GM10248 (cell line): ENCODE measurements around the gene ZMYND15.

Experiments
- CTCF ChIA-PET: fragments of 300-600 bp; sonication (Branson Sonifier 250); formaldehyde crosslinking; extraction: SDS; loops from one replicate; lab custom pipeline; 2021; ENCODE audit warnings: antibody characterized with exemption; lab: Yijun Ruan, JAX
- POLR2A ChIA-PET: fragments of 350-650 bp; sonication (Branson Sonifier 250); formaldehyde crosslinking; extraction: SDS; loops from one replicate; lab custom pipeline; 2020; ENCODE audit warnings: antibody characterized with exemption; lab: Yijun Ruan, JAX
- DNase-seq: peaks from one replicate; pipeline ENCODE4 v3.0.0; 2012; ENCODE audit errors: extremely low spot score
- CTCF ChIP-seq: IDR thresholded peaks from 2 replicates; pipeline ENCODE4 v1.5.1; 2012; ENCODE audit warnings: mild to moderate bottlenecking, low read depth; ENCODE audit errors: extremely low read depth, missing control alignments, control extremely low read depth

The ZMYND15 gene

DNA sequence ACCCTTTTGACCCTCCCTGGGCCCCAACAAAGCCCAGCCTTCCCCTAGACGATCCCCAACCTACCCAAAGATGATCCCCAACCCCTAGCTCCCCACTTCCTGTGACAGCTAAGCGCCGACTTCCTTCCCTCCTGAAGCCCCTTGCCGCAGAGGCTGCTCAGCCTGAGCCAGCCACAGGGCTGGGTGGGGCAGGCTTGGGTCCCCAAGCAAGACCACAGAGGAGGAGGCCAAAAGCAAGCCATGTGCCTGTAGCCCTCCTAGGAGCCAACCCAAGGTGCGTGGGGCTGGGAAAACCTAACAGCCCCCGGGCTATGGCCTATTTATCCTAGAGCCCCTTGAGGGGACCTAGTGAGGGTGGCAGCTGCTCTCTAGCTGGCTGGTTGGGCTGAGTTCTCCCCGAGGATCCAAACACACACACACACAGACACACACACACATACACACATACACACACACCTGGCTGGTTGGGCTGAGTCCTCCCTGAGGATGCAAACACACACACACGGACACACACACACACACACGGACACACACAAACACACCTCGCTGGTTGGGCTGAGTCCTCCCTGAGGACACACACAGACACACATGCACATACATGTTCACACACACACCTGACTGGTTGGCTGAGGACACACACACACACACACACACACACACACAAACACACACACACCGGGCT is 24.4 kb upstream of the ZMYND15 start:
- CTCF ChIA-PET: interaction anchor here (0.9 to 1.1 kb wide), 2 partner anchors 75 to 148 kb away, joined by 3 read pairs; no protein-coding TSS in a partner anchor
- DNase-seq: no peak
- TF ChIP-seq CTCF: no peak
- POLR2A ChIA-PET: no interaction called here

DNA sequence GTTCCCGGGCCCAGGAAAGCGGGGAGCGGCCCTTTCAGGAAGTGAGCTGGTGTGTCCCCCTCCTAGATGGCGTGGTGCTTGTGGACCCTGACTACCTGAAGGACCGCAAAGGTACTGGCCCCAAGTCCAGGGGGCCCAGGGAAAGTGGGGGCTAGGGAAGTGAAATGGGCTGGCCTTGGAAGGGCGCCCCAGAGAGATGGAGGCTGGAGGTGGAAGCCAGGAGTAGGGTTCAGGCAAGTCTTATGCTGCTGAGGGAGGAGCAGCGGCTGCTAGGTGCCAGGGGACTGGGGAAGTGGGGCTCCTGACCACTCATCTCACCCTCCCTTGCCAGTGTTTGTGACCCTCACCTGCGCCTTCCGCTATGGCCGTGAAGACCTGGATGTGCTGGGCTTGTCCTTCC is 23.6 kb upstream of the ZMYND15 start:
- DNase-seq: no peak
- no peak for TF ChIP-seq CTCF
- CTCF ChIA-PET: no interaction called here
- POLR2A ChIA-PET: no interaction called here

- no peak for TF ChIP-seq CTCF
Measured at GRCh38 chr17:4717791-4718190, 21.8 kb upstream of the ZMYND15 start.

GRCh38 chr17:4718276-4718675 is 21.4 kb upstream of the ZMYND15 start:
- no peak for TF ChIP-seq CTCF
- ChIA-PET CTCF (no interaction called here), POLR2A (no interaction called here)
- DNase-seq: no peak

More at GRCh38 chr17:4717791-4718190, 21.8 kb upstream of the ZMYND15 start:
- no peak for DNase-seq
- ChIA-PET CTCF (no interaction called here), POLR2A (no interaction called here)

- POLR2A ChIA-PET: no interaction called here
- no peak for TF ChIP-seq CTCF
- DNase-seq: no peak
- CTCF ChIA-PET: no interaction called here
Measured at GRCh38 chr17:4719146-4719545, 20.5 kb upstream of the ZMYND15 start.

DNA sequence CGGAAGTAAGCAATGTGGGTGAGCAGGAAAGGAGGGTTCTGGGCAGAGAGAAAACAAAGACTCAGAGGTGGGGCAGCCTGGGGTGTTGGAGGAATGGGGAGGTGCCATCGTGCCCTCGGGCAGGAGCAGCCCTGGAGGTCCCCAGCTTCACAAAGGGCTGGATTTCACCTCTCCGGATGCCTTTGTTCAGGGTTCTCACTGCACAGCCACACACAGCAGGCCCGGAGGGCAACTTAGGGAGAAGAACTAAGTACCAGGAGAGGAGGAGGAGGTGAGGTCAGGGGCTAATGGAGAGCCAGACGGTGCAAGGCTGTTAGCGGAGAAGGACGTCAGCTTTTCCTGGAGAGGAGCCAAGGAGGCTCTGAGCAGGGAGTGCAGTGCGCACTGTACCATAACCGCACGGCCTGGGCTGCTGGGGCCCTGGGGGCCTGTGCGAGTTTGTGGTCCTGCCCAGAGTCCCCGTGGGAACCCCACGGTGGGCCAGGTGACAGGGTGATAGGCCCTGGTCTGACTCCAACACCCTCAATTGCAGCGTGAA is 19.9 kb upstream of the ZMYND15 start:
- DNase-seq: no peak
- no peak for TF ChIP-seq CTCF
- POLR2A ChIA-PET: no interaction called here
- CTCF ChIA-PET: interaction anchor here (0.8 to 1.1 kb wide), 2 partner anchors 9 to 153 kb away, joined by 3 read pairs; no protein-coding TSS in a partner anchor
